ENCODE results near the gene MGRN1.

The MGRN1 gene

DNA sequence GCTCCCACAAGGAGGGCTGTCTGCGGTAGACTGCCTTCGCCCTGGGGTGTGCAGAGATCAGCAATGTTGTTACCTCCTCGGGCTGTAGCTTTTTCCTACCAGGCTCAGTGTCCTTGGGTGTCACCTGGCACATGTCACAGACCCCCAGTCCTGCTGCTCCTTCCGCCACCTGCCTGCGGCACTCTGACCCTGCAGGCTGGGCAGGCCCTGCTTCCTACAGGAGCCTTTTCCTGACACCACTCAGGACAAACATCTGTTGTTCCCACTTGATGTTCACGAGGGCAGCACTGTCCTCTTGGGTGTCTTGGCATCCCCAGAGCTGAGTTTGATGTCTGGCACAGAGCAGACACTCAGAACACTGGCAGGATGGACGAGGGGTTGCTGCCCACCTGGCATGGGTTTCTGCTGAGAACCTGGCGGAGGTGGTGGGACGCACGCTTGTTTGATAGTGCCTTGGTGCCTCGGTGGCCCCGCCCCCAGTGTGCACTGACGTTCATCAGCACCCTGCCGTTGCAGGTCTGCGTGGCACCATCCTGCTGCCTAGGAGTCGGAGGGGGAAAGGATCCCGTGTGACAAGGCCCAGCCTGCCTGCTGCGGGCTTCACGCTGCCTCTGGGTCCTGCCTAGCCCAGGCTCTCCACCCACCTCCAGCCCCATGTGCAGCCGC lies 42.0 kb downstream of the MGRN1 start:
- no peak for DNase-seq (ENCODE audit: low read depth, low spot score)
- Histone ChIP-seq H3K9ac (ENCODE audit: insufficient read length) (no peak overlapping the region), H3K9me3 (ENCODE audit: low read depth, low read length) (no peaks in the 10 kb centered on the region), H3K36me3 (ENCODE audit: insufficient read depth, low read length) (peaks cover 11% of the 10 kb centered on the region), H3K27ac (no peak overlapping the region), H3K4me3 (no peak overlapping the region)
- TF ChIP-seq FOXP2 (optimal IDR thresholded peaks at IDR 0.05; ENCODE audit: control extremely low read depth, extremely low read length, insufficient read depth), result no peak
- no peak for TF ChIP-seq EZH2 (IDR thresholded peaks at IDR 0.05)
- TF ChIP-seq POLR2AphosphoS5 (IDR thresholded peaks at IDR 0.05; ENCODE audit: borderline replicate concordance, low read depth, low read length), result no peak

DNA sequence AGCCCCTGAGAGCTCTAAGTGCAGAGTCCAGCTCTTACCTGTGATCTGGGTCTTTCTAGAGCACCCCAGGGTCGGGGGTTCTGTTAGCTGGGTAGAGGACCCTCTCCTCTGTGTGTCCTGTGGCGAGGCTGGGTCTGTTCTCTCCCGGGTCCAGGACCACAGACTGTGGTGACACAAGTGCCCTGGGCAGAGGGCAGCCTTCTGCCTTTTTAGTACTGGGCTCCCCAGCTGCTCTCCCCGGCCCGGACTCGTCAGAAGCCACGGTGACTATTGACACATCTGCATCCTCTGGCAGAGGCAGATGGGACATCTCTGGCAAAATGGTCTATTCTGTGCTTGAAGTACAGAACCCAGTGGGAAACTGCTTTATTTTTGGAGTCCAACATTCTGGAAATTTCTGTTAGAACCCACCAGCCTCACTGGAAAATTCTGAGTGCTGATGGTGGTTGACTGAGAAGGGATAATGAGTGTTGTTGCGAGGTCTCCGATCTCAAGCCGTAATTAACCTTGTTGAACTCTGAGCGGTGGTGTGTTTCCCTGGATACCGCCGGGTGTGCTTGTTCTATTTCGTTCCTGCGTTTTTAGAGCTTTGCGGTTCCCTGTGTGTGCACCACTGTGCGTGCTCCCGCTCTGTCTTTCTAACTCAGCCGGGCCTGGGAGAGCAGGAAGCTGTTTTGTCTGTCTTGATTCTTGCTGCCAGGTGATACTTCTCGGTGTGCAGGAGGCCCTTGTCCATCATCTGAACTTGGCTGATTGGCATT lies 42.8 kb downstream of the MGRN1 start:
- DNase-seq (ENCODE audit: low read depth, low spot score), result no peak
- Histone ChIP-seq H3K9ac (ENCODE audit: insufficient read length) (no peak overlapping the region), H3K27ac (no peak overlapping the region), H3K36me3 (ENCODE audit: insufficient read depth, low read length) (peaks cover 11% of the 10 kb centered on the region), H3K9me3 (ENCODE audit: low read depth, low read length) (no peaks in the 10 kb centered on the region), H3K4me3 (no peak overlapping the region)
- TF ChIP-seq EZH2 (IDR thresholded peaks at IDR 0.05), result no peak
- TF ChIP-seq FOXP2 (optimal IDR thresholded peaks at IDR 0.05; ENCODE audit: control extremely low read depth, extremely low read length, insufficient read depth), result no peak
- no peak for TF ChIP-seq POLR2AphosphoS5 (IDR thresholded peaks at IDR 0.05; ENCODE audit: borderline replicate concordance, low read depth, low read length)

DNA sequence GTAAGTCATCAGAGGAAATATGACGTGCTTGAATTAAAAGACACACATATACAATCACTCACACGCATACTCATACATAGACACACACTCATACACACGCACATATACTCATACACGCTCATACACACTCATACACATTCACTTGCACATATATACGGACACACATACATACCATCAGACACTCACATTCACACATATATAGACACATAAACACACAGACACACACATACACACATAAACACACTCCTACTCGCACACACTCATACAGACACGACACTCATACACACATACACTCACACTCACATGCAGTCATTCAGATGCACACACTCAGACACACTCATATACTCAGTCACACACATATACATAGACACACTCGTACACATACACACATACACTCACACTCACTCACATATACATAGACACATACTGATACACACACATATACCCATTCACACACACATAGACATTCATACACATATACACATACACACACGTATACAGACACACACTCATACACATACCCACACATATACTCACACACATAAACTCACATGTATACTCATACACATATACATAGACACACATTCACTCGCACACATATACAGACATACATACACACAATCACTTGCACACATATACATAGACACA lies 43.8 kb downstream of the MGRN1 start:
- Histone ChIP-seq H3K4me3 (no peak overlapping the region), H3K27ac (no peak overlapping the region), H3K9ac (ENCODE audit: insufficient read length) (no peak overlapping the region), H3K36me3 (ENCODE audit: insufficient read depth, low read length) (peaks cover 11% of the 10 kb centered on the region), H3K9me3 (ENCODE audit: low read depth, low read length) (no peaks in the 10 kb centered on the region)
- DNase-seq (ENCODE audit: low read depth, low spot score), result no peak
- no peak for TF ChIP-seq FOXP2 (optimal IDR thresholded peaks at IDR 0.05; ENCODE audit: control extremely low read depth, extremely low read length, insufficient read depth)
- TF ChIP-seq EZH2 (IDR thresholded peaks at IDR 0.05), result no peak
- no peak for TF ChIP-seq POLR2AphosphoS5 (IDR thresholded peaks at IDR 0.05; ENCODE audit: borderline replicate concordance, low read depth, low read length)

DNA sequence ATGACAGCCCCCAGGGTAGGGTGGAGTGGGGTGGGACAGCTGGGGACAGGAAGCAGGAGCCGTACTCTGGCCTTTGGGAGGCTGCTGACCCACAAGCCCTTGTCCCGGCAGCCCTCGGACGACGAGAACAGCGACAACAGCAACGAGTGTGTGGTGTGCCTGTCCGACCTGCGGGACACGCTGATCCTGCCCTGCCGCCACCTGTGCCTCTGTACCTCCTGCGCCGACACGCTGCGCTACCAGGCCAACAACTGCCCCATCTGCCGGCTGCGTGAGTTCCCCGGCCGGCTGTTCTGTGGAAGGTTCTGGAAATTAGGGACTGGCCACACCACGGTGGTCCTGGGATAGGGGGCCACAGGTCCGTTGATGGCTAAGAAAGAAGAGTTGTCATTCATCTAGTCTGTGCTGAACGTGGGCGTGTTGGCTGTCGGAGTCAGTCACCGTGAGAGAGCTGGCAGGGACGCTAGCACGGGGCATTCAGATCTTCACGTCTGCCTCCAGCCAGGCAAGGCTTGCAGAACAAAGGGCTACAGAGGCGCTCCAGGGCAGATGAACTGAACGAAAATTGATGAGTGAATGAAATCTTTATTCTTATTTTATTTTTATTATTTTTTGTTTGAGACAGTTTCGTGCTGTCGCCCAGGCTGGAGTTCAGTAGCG lies 48.9 kb downstream of the MGRN1 start:
- Histone ChIP-seq H3K36me3 (ENCODE audit: insufficient read depth, low read length) (peaks cover 6% of the 10 kb centered on the region), H3K9me3 (ENCODE audit: low read depth, low read length) (no peaks in the 10 kb centered on the region), H3K27ac (0 out of 2 replicates have a peak overlapping the region, but pooled peaks have one; percentile 19), H3K4me3 (no peak overlapping the region), H3K9ac (ENCODE audit: insufficient read length) (no peak overlapping the region)
- TF ChIP-seq EZH2 (IDR thresholded peaks at IDR 0.05) (no peak), FOXP2 (optimal IDR thresholded peaks at IDR 0.05; ENCODE audit: control extremely low read depth, extremely low read length, insufficient read depth) (no peak), POLR2AphosphoS5 (IDR thresholded peaks at IDR 0.05; ENCODE audit: borderline replicate concordance, low read depth, low read length) (no peak)
- no peak for DNase-seq (ENCODE audit: low read depth, low spot score)

DNA sequence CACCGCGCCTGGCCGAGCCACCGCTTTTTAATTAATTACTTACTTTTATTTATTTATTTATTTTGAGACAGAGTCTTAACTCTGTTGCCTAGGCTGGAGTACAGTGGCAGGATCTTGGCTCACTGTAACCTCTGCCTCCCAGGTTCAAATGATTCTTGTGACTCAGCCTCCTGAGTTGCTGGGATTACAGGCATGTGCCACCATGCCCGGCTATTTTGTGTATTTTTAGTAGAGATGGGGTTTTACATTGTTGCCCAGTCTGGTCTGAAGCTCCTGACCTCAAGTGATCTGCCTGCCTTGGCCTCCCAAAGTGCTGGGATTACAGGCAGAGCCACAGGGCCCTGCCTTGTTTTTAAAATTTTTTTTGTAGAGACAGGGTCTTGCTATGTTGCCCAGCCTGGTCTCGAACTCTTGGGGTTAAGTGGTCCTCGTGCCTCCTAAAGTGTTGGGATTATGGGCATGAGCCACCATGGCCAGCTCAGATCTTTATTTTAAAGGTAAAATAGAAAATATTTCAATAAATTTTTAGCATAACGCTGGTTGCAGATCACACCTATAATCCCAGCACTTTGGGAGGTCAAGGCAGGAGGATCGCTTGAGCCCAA lies 50.4 kb downstream of the MGRN1 start:
- no peaks in the 10 kb centered on the region for H3K36me3 ChIP-seq (ENCODE audit: insufficient read depth, low read length)
- H3K9me3 ChIP-seq (ENCODE audit: low read depth, low read length), result no peaks in the 10 kb centered on the region
- DNase-seq (ENCODE audit: low read depth, low spot score), result no peak
- H3K27ac ChIP-seq, result no peak overlapping the region
- no peak overlapping the region for H3K9ac ChIP-seq (ENCODE audit: insufficient read length)
- H3K4me3 ChIP-seq, result no peak overlapping the region
- TF ChIP-seq FOXP2 (optimal IDR thresholded peaks at IDR 0.05; ENCODE audit: control extremely low read depth, extremely low read length, insufficient read depth), result no peak
- TF ChIP-seq EZH2 (IDR thresholded peaks at IDR 0.05), result no peak
- TF ChIP-seq POLR2AphosphoS5 (IDR thresholded peaks at IDR 0.05; ENCODE audit: borderline replicate concordance, low read depth, low read length), result no peak

DNA sequence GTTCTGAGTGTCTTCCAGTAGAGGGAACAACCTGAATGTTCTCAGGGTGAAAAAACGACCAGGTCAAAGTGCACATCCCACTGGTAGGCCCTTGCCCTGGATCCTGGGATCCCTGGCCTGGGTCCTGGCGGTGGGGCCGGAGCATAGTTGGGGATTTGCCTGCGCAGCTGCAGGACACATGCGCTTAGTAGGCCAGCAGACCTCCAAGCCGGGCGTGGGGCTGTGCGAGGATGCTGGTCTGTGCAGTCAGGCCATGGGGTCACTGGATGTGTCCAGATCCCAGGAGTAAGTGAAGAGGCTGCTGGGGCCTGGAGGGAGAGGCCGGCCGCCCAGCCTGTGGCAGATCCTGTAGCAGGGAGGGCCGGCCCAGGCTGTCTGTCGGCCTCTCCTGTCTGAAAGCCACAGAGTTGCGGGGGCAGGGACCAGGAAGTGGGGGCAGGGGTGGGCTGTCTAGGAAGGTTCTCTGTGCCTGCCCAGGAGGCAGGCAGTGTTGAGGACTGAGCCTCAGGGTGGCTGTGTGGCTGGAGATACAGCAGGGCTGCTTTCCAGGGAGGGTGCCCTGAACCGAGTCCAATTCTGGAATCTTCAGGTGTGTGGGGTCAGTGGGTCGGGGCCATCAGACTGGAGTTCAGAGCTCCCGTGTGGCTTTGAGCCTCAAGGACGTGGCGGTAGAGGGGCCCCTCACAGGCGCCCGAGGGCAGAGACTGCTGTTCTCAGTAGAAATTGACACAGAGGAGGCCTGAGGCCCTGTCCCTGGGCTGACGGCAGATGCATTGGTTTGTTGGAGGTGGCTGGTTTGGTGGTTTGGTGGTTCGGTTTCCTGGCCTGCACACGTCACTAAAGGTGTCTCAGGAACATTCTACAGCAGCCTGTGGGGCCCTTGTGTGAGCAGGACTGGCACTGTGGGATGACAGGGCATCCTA lies 51.5 kb downstream of the MGRN1 start:
- no peak for DNase-seq (ENCODE audit: low read depth, low spot score)
- Histone ChIP-seq H3K36me3 (ENCODE audit: insufficient read depth, low read length) (no peaks in the 10 kb centered on the region), H3K9ac (ENCODE audit: insufficient read length) (no peak overlapping the region)

DNA sequence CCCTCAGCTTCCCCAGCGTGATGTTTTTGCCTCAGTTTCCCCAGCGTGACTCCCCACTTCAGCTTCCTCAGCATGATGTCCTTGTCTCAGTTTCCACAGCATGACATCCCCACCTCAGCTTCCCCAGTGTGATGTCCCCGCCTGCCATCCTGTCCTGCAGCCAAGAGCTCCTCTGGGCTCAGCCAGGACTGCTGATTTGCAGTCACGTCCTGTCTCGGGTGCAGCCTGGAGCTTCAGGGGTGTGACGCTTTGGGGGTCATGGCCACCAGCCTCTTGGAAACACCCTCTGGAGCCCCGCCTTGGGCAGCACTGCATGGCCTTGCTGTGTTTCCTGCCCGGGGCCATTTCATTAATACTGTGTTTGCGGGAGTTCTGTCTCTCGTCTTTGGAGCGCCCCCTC lies 52.2 kb downstream of the MGRN1 start:
- H3K36me3 ChIP-seq (ENCODE audit: insufficient read depth, low read length), result no peaks in the 10 kb centered on the region
- no peak overlapping the region for H3K9ac ChIP-seq (ENCODE audit: insufficient read length)
- H3K4me3 ChIP-seq, result no peak overlapping the region
- no peak for TF ChIP-seq EZH2 (IDR thresholded peaks at IDR 0.05)
- TF ChIP-seq POLR2AphosphoS5 (IDR thresholded peaks at IDR 0.05; ENCODE audit: borderline replicate concordance, low read depth, low read length), result no peak
- no peak for TF ChIP-seq FOXP2 (optimal IDR thresholded peaks at IDR 0.05; ENCODE audit: control extremely low read depth, extremely low read length, insufficient read depth)
- no peak overlapping the region for H3K27ac ChIP-seq
- H3K9me3 ChIP-seq (ENCODE audit: low read depth, low read length), result no peaks in the 10 kb centered on the region
- DNase-seq (ENCODE audit: low read depth, low spot score), result no peak

More for the DNA sequence above, 51.5 kb downstream of the MGRN1 start:
- no peak overlapping the region for H3K4me3 ChIP-seq
- H3K27ac ChIP-seq, result no peak overlapping the region
- TF ChIP-seq FOXP2 (optimal IDR thresholded peaks at IDR 0.05; ENCODE audit: control extremely low read depth, extremely low read length, insufficient read depth) (no peak), POLR2AphosphoS5 (IDR thresholded peaks at IDR 0.05; ENCODE audit: borderline replicate concordance, low read depth, low read length) (no peak), EZH2 (IDR thresholded peaks at IDR 0.05) (no peak)
- no peaks in the 10 kb centered on the region for H3K9me3 ChIP-seq (ENCODE audit: low read depth, low read length)
